OCI-LY1 (cell line): ENCODE results near the gene CEP290.

Experiments used
- H2AFZ ChIP-seq: fragments of 200-600 bp; sonication (generic), shearing (Covaris generic); 2 replicates; pipeline ENCODE4 v1.6.0; 2014; ENCODE audit warnings: antibody characterized with exemption, mild to moderate bottlenecking, low read length
- H3F3A ChIP-seq: fragments of 200-600 bp; sonication (generic), shearing (Covaris generic); 2 replicates; pipeline ENCODE4 v1.6.0; 2014; ENCODE audit warnings: mild to moderate bottlenecking, antibody characterized with exemption, low read length, moderate library complexity; ENCODE audit not compliant: insufficient read depth
- H3K27ac ChIP-seq: fragments of 200-600 bp; sonication (generic); 2 replicates; pipeline ENCODE4 v1.5.1; 2014; ENCODE audit warnings: low read length, mixed run types, mild to moderate bottlenecking, low read depth; ENCODE audit not compliant: poor library complexity, severe bottlenecking
- H3K27me3 ChIP-seq: fragments of 200-600 bp; sonication (generic); 2 replicates; pipeline ENCODE4 v1.6.0; 2014; ENCODE audit warnings: antibody characterized with exemption, mild to moderate bottlenecking, low read length, moderate library complexity; ENCODE audit not compliant: insufficient read depth
- H3K36me3 ChIP-seq: fragments of 200-600 bp; sonication (generic); 2 replicates; pipeline ENCODE4 v1.6.1; 2014; ENCODE audit warnings: mild to moderate bottlenecking, antibody characterized with exemption, low read length, moderate library complexity, mixed read lengths; ENCODE audit not compliant: insufficient read depth
- H3K4me1 ChIP-seq: fragments of 200-600 bp; sonication (generic); 2 replicates; pipeline ENCODE4 v1.5.1; 2014; ENCODE audit warnings: mild to moderate bottlenecking, low read length, moderate library complexity; ENCODE audit not compliant: insufficient read depth, severe bottlenecking
- H3K4me2 ChIP-seq: fragments of 200-600 bp; sonication (generic), shearing (Covaris generic); 2 replicates; pipeline ENCODE4 v1.6.1; 2014; ENCODE audit warnings: low read length
- H3K4me3 ChIP-seq: fragments of 200-600 bp; sonication (generic); 2 replicates; pipeline ENCODE4 v1.5.1; 2014; ENCODE audit warnings: low read length, low read depth, mild to moderate bottlenecking, mixed read lengths; ENCODE audit not compliant: poor library complexity, severe bottlenecking
- H3K79me2 ChIP-seq: fragments of 200-600 bp; shearing (Covaris generic); 2 replicates; pipeline ENCODE4 v1.6.1; 2016; ENCODE audit warnings: mixed run types, low read length, mixed read lengths; ENCODE audit not compliant: insufficient read depth
- H3K9ac ChIP-seq: fragments of 200-600 bp; sonication (generic), shearing (Covaris generic); 2 replicates; pipeline ENCODE4 v1.6.1; 2014; ENCODE audit warnings: mild to moderate bottlenecking, low read length, mixed read lengths
- H3K9me2 ChIP-seq: fragments of 200-600 bp; sonication (generic), shearing (Covaris generic); 2 replicates; pipeline ENCODE4 v1.6.1; 2014; ENCODE audit warnings: low read depth, mild to moderate bottlenecking, low read length, mixed read lengths
- H3K9me3 ChIP-seq: fragments of 200-600 bp; shearing (Covaris generic); 2 replicates; pipeline ENCODE4 v1.6.1; 2014; ENCODE audit warnings: low read length, mixed read lengths
- H4K20me1 ChIP-seq: fragments of 200-600 bp; sonication (generic), shearing (Covaris generic); 2 replicates; pipeline ENCODE4 v1.6.0; 2016; ENCODE audit warnings: mild to moderate bottlenecking, low read length; ENCODE audit not compliant: insufficient read depth
- EZH2 ChIP-seq: fragments of 200-600 bp; sonication (generic), shearing (Covaris generic); IDR thresholded peaks from 2 replicates; pipeline ENCODE4 v1.8.0; 2017; ENCODE audit warnings: borderline replicate concordance, mixed run types, mild to moderate bottlenecking, antibody characterized with exemption, low read length, moderate library complexity, mixed read lengths
- TF ChIP-seq, protein P1 (sequence below): fragments of 200-600 bp; sonication (generic), shearing (Covaris generic); IDR thresholded peaks from 2 replicates; pipeline ENCODE4 v1.5.1; 2017; ENCODE audit warnings: mild to moderate bottlenecking, antibody characterized with exemption, low read length, moderate library complexity, mixed read lengths

CEP290 gene

DNA sequence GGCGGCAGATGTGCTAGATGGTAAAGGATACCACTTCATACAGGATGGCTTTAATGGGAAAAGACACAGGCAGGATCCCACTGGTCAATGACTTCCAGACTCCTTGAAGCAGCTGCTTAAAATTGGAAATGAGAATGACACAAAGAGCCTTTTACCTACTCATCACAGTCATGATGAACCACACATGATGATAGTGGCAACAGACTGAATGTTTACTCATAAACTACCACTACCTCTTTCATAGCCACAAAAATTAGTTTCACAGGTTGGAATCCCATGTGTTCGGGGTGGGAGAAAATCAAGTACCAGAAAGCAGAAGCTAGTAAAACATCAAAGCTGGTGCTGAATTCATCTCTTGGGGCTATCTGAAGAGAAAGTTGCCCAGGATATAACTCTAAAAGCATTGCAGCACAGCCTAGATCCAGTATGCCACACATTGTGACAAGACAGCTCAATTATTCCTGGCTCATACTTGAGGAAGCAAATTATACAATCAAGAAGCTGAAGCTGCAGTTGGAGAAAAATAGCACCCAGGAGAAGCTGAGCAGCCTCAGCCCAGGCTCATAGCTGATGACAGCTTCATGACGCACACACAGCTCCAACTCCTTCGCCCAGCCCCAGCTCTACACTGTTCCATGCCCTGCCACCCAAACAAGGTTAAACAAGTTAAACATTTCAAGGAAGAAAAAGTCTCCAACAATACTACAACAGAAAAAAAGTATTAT, 83.7 kb downstream of the CEP290 start:
- Histone ChIP-seq H3K4me1 (no peaks in the 10 kb centered on the region), H3F3A (no peaks in the 10 kb centered on the region), H3K9me3 (no peaks in the 10 kb centered on the region), H3K9me2 (no peaks in the 10 kb centered on the region), H3K27ac (no peak overlapping the region), H3K79me2 (no peaks in the 10 kb centered on the region), H3K36me3 (peaks cover 39% of the 10 kb centered on the region), H3K4me2 (no peak overlapping the region), H4K20me1 (no peaks in the 10 kb centered on the region), H2AFZ (no peak overlapping the region), H3K9ac (no peak overlapping the region), H3K4me3 (no peak overlapping the region), H3K27me3 (no peaks in the 10 kb centered on the region)
- TF ChIP-seq, protein P1, sequence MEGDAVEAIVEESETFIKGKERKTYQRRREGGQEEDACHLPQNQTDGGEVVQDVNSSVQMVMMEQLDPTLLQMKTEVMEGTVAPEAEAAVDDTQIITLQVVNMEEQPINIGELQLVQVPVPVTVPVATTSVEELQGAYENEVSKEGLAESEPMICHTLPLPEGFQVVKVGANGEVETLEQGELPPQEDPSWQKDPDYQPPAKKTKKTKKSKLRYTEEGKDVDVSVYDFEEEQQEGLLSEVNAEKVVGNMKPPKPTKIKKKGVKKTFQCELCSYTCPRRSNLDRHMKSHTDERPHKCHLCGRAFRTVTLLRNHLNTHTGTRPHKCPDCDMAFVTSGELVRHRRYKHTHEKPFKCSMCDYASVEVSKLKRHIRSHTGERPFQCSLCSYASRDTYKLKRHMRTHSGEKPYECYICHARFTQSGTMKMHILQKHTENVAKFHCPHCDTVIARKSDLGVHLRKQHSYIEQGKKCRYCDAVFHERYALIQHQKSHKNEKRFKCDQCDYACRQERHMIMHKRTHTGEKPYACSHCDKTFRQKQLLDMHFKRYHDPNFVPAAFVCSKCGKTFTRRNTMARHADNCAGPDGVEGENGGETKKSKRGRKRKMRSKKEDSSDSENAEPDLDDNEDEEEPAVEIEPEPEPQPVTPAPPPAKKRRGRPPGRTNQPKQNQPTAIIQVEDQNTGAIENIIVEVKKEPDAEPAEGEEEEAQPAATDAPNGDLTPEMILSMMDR = no peak
- TF ChIP-seq EZH2 = no peak

DNA sequence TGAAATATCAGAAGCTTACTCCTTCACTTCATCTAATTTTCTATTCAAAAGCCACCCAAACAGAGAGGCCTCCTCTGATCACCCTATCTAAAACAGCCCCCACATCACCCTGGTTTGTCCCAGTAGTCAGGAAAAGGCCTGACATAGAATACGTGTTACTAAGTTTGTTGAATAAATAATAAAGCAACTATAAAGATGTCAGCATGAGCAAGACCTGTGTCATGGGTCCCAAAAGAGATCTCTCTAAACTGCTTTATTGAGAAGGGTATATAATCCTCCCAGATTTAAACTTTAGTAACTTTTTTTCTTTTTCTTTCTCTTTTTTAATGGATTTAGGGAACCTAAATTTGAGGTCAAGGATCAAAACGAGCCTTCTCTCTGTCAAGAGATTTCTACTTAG, 85.3 kb downstream of the CEP290 start:
- H3K4me2 ChIP-seq = no peak overlapping the region
- no peak for TF ChIP-seq EZH2
- TF ChIP-seq, protein P1 = no peak
- no peaks in the 10 kb centered on the region for H3K27me3 ChIP-seq
- H3K9me3 ChIP-seq = no peaks in the 10 kb centered on the region
- H3K9me2 ChIP-seq = no peaks in the 10 kb centered on the region
- no peaks in the 10 kb centered on the region for H4K20me1 ChIP-seq
- H3K9ac ChIP-seq = no peak overlapping the region
- H3K4me1 ChIP-seq = no peaks in the 10 kb centered on the region
- peaks cover 44% of the 10 kb centered on the region for H3K36me3 ChIP-seq
- no peak overlapping the region for H2AFZ ChIP-seq
- no peaks in the 10 kb centered on the region for H3F3A ChIP-seq
- no peak overlapping the region for H3K27ac ChIP-seq
- H3K4me3 ChIP-seq = no peak overlapping the region
- H3K79me2 ChIP-seq = no peaks in the 10 kb centered on the region

DNA sequence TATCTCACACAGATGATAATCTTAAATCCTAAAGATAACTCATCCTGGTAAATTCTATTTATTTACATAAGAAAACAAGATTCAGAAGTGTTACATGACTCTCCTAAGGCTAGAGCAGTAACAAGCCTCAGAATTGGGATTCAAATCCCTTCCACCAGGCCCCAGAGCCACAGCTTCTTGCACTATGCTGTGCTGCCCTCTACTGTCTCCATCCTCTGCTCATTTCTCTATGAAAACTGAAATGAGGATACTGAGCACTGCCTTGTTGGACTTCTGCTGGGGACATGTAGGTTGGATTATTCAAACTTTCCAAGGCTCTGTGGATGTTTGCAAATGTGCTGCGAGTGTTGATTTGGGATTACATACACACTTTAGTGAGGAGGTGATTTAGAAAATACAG, 89.2 kb downstream of the CEP290 start:
- no peaks in the 10 kb centered on the region for H3K9me2 ChIP-seq
- H3K4me2 ChIP-seq = no peak overlapping the region
- H3K79me2 ChIP-seq = no peaks in the 10 kb centered on the region
- no peaks in the 10 kb centered on the region for H3K4me1 ChIP-seq
- H3K36me3 ChIP-seq = peaks cover 56% of the 10 kb centered on the region
- no peaks in the 10 kb centered on the region for H4K20me1 ChIP-seq
- no peaks in the 10 kb centered on the region for H3F3A ChIP-seq
- H2AFZ ChIP-seq = no peak overlapping the region
- H3K27ac ChIP-seq = no peak overlapping the region
- no peaks in the 10 kb centered on the region for H3K9me3 ChIP-seq
- H3K4me3 ChIP-seq = no peak overlapping the region
- no peak overlapping the region for H3K9ac ChIP-seq
- no peak for TF ChIP-seq EZH2
- TF ChIP-seq, protein P1 = peak; percentile 58; the same call in 1 of the 2 replicates
- no peaks in the 10 kb centered on the region for H3K27me3 ChIP-seq
